Measurements from ENCODE around the gene RABL6. TPM values are rescaled to one million over a fixed set of nuclear protein-coding genes. Genes with fewer than 3 reads are reported as not detected.
"Not testable (repeated sequence)": the region's sequence is repeated elsewhere in the genome, so short reads cannot be mapped to it uniquely, and the experiment has no call there.

The RABL6 gene
- total RNA-seq, 3 donors from 2014 or later = 38.2 to 51.5 (median 41.3) TPM

DNA sequence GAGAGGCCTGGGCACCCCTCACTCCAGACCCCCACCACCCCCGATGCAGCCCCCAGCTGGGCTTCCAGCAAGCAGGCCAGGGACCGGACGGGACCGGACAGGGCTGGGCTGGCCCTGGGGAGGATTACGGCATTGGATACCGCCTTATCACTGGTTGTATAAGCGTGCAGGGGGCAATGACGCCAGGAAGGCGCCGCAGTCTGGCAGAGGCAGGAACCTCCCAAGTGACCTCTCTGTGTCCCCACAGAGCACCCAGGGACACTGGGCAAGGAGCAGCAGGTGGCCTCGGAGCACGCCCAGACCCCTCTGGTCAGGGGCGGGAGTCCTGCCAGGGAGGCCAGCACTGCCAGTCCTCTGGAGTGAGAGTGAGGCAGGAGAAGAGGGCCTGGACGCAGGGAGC is 42.7 kb upstream of the RABL6 start:
- no peaks in the 10 kb centered on the region for H3K4me1 ChIP-seq
- no peaks in the 10 kb centered on the region for H3K9me3 ChIP-seq
- peaks cover 0 to 34% of the 10 kb centered on the region in 2 donors for H3K27me3 ChIP-seq
- H3K27ac ChIP-seq = no peak overlapping the region
- no peaks in the 10 kb centered on the region for H3K36me3 ChIP-seq
- no peak overlapping the region for H3K4me3 ChIP-seq
- intact Hi-C loops (cut with DNase I; ENCODE audit: low total_unique reads) = no loop called here
- DNase-seq (ENCODE audit: low spot score in 2 of 2) = no peak
- TF ChIP-seq POLR2AphosphoS5 (IDR thresholded peaks at IDR 0.05) = no peak
- TF ChIP-seq, protein P1, sequence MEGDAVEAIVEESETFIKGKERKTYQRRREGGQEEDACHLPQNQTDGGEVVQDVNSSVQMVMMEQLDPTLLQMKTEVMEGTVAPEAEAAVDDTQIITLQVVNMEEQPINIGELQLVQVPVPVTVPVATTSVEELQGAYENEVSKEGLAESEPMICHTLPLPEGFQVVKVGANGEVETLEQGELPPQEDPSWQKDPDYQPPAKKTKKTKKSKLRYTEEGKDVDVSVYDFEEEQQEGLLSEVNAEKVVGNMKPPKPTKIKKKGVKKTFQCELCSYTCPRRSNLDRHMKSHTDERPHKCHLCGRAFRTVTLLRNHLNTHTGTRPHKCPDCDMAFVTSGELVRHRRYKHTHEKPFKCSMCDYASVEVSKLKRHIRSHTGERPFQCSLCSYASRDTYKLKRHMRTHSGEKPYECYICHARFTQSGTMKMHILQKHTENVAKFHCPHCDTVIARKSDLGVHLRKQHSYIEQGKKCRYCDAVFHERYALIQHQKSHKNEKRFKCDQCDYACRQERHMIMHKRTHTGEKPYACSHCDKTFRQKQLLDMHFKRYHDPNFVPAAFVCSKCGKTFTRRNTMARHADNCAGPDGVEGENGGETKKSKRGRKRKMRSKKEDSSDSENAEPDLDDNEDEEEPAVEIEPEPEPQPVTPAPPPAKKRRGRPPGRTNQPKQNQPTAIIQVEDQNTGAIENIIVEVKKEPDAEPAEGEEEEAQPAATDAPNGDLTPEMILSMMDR (IDR thresholded peaks at IDR 0.05) = no peak
- no peak for TF ChIP-seq POLR2A (IDR thresholded peaks at IDR 0.05)

DNA sequence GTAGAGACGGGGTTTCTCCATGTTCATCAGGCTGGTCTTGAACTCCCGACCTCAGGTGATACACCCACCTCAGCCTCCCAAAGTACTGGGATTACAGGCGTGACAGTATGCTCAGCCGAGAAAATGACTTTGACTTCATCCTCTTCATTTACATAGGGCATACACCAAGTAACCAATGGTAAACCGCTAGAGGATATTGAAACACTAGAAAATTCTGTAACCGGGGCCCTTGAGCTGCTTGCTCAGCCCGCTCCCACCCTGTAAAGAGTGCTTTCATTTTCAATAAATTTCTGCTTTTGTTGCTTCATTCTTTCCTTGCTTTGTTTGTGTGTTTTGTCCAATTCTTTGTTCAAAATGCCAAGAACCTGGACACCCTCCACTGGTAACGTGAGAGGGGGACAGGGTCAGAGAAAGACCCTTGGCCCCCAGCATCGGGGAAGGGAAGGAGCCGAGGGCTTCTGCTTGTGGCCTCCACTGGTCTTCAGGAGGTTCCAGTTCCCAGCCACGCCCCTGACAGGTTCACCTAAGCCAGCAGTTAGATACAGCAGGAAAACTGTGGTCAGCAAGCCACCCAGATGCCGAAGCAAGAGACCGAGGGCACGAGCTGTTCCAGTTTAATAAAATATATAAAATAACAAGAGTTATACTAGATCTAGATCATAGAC is 41.9 kb upstream of the RABL6 start:
- peaks cover 0 to 29% of the 10 kb centered on the region in 2 donors for H3K27me3 ChIP-seq
- H3K9me3 ChIP-seq; DNase-seq (ENCODE audit: low spot score in 2 of 2): not testable (repeated sequence)

DNA sequence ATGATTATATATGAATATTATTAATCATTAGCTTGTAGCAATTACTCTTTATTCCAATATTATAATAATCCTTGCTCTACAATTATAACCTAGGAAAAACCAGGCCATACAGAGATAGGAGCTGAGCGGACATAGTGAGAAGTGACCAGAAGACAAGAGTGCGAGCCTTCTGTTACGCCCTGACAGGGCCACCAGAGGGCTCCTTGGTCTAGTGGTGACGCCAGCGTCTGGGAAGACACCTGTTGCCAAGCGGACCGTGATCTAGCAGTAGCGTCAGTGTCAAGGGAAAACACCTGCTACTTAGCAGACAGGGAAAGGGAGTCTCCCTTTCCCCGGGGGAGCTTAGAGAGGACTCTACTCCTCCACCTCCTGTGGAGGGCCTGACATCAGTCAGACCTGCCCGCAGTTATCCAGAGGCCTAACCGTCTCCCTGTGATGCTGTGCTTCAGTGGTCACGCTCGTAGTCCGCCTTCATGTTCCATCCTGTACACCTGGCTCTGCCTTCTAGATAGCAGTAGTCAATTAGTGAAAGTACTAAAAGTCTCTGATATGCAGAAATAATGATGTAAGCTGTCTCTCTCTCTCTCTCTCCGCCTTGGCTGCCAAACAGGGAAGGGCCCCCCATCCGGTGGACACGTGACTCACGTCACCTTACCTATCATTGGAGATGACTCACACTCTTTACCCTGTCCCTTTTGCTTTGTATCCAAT is 41.2 kb upstream of the RABL6 start:
- H3K4me1 ChIP-seq; H3K4me3 ChIP-seq; H3K27ac ChIP-seq; DNase-seq (ENCODE audit: low spot score in 2 of 2); H3K36me3 ChIP-seq; intact Hi-C loops (cut with DNase I; ENCODE audit: low total_unique reads); H3K9me3 ChIP-seq: not testable (repeated sequence)
- peaks cover 0 to 29% of the 10 kb centered on the region in 2 donors for H3K27me3 ChIP-seq

More for the DNA sequence above, 41.9 kb upstream of the RABL6 start:
- intact Hi-C loops (cut with DNase I; ENCODE audit: low total_unique reads); H3K27ac ChIP-seq; H3K4me1 ChIP-seq; H3K4me3 ChIP-seq; H3K36me3 ChIP-seq: not testable (repeated sequence)

DNA sequence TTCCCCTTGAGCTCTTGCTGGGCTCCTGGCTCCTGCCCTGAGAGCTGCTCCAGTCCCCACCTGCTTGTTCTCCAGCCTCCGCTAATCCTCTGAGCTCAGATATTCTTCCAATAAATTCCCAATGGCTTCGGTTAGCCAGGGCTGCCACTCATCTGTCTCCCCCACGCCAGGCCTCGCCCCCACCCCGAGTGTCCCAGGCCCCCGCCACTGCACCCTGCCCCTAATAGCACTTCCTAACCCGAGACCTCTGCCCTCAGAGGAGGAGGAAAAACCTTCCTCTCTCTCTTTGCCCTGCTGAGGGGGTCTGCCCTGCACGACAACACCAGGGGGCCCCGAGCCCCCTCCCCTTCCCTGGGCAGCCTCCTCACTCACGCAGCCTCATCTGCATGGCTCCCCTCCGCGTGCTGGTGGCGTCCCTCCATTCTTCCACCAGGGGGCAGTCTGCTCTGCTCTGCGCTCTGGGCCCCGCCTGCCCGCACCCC is 38.0 kb upstream of the RABL6 start:
- Histone ChIP-seq H3K36me3 (no peaks in the 10 kb centered on the region), H3K27me3 (peaks cover 0 to 17% of the 10 kb centered on the region in 2 donors), H3K9me3 (peaks cover 7 to 13% of the 10 kb centered on the region in 2 donors), H3K4me3 (no peak overlapping the region), H3K27ac (no peak overlapping the region), H3K4me1 (no peaks in the 10 kb centered on the region)
- no peak for TF ChIP-seq POLR2AphosphoS5 (IDR thresholded peaks at IDR 0.05)
- TF ChIP-seq, protein P1 (IDR thresholded peaks at IDR 0.05) = peak in 1 of 3 donors; percentile 24
- no peak for TF ChIP-seq POLR2A (IDR thresholded peaks at IDR 0.05)
- intact Hi-C loops (cut with DNase I; ENCODE audit: low total_unique reads) = no loop called here
- DNase-seq (ENCODE audit: low spot score in 2 of 2) = no peak

DNA sequence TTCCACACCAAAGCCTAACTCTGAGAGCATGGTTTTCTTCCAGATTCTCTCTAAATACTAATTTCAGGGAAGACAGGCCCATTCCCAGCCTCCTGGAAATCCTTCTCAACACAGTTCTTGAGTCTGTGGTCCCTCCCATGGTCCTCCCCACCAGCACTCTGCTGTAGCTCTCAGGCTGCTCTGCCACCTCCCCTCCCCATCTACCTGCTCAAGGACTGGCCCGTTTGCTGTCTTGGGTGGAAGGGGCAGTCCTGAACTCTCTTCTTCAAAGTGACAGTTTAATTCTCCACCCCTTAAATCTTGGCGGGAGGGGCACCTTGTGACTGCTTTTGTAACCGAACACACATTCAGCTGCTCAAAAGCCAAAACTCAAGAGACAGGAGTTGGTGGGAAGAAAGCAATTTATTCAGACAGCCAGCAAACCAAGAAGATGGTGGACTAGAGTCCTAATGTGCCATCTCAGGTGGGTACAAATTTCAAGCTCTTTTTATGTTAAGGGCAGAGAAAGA is 35.8 kb upstream of the RABL6 start:
- H3K27me3 ChIP-seq = peaks cover 0 to 12% of the 10 kb centered on the region in 2 donors
- H3K4me1 ChIP-seq = no peaks in the 10 kb centered on the region
- no peaks in the 10 kb centered on the region for H3K36me3 ChIP-seq
- peaks cover 7 to 13% of the 10 kb centered on the region in 2 donors for H3K9me3 ChIP-seq
- TF ChIP-seq POLR2A (IDR thresholded peaks at IDR 0.05) (no peak), POLR2AphosphoS5 (IDR thresholded peaks at IDR 0.05) (no peak)
- TF ChIP-seq, protein P1 (IDR thresholded peaks at IDR 0.05) = no peak
- H3K4me3 ChIP-seq = no peak overlapping the region
- no peak for DNase-seq (ENCODE audit: low spot score in 2 of 2)
- no peak overlapping the region for H3K27ac ChIP-seq
- intact Hi-C loops (cut with DNase I; ENCODE audit: low total_unique reads) = no loop called here

All from breast epithelium (tissue), 4 donors.